Measurements from ENCODE around the gene SNX30. TPM values are rescaled to one million over a fixed set of nuclear protein-coding genes. Genes with fewer than 3 reads are reported as not detected.

The SNX30 gene
- total RNA-seq, 1 experiment from 2014 or later: 6.9 TPM

DNA sequence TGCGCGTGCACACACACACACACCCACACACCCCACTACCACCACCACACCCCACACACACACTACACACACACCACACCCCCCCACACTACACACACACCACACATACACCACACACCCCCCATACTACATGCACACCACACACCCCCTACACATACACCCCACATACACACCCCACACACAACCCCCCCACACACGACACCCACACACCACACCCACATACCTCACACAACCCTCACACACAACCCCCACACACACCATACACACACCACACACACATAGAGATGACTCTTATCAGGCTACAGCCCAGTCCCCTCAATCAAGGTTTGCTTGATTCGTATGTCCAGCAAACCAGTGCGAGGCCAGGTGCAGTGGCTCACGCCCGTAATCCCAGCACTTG lies 114.4 kb downstream of the SNX30 start:
- H3K4me1 ChIP-seq (ENCODE audit: control insufficient read depth, insufficient read depth, low read length): no peaks in the 10 kb centered on the region
- H3K9me3 ChIP-seq (ENCODE audit: control insufficient read depth, insufficient read depth, low read depth, low read length): no peaks in the 10 kb centered on the region
- H3K4me3 ChIP-seq (ENCODE audit: low read depth in 2 of 2, low read length in 2 of 2): no peak overlapping the region
- no peak for ATAC-seq
- in situ Hi-C loops (cut with HindIII; ENCODE audit: low pct_unique_long_range_greater_than_20kb, low sequenced_read_pairs): no loop called here
- ChIA-PET POLR2A (no interaction called here), CTCF (no interaction called here)
- TF ChIP-seq POLR2AphosphoS5 (IDR thresholded peaks at IDR 0.05; ENCODE audit: low read depth, low read length) (no peak), TCF7L2 (IDR thresholded peaks at IDR 0.05; ENCODE audit: low read depth, low read length) (no peak), SIN3A (IDR thresholded peaks at IDR 0.05; ENCODE audit: borderline replicate concordance, insufficient read depth, low read depth, low read length) (no peak)
- TF ChIP-seq, protein P1, sequence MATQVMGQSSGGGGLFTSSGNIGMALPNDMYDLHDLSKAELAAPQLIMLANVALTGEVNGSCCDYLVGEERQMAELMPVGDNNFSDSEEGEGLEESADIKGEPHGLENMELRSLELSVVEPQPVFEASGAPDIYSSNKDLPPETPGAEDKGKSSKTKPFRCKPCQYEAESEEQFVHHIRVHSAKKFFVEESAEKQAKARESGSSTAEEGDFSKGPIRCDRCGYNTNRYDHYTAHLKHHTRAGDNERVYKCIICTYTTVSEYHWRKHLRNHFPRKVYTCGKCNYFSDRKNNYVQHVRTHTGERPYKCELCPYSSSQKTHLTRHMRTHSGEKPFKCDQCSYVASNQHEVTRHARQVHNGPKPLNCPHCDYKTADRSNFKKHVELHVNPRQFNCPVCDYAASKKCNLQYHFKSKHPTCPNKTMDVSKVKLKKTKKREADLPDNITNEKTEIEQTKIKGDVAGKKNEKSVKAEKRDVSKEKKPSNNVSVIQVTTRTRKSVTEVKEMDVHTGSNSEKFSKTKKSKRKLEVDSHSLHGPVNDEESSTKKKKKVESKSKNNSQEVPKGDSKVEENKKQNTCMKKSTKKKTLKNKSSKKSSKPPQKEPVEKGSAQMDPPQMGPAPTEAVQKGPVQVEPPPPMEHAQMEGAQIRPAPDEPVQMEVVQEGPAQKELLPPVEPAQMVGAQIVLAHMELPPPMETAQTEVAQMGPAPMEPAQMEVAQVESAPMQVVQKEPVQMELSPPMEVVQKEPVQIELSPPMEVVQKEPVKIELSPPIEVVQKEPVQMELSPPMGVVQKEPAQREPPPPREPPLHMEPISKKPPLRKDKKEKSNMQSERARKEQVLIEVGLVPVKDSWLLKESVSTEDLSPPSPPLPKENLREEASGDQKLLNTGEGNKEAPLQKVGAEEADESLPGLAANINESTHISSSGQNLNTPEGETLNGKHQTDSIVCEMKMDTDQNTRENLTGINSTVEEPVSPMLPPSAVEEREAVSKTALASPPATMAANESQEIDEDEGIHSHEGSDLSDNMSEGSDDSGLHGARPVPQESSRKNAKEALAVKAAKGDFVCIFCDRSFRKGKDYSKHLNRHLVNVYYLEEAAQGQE (IDR thresholded peaks at IDR 0.05; ENCODE audit: insufficient read depth in 1 of 2, low read depth in 2 of 2, low read length in 1 of 2): no peak
- TF ChIP-seq, protein P2, sequence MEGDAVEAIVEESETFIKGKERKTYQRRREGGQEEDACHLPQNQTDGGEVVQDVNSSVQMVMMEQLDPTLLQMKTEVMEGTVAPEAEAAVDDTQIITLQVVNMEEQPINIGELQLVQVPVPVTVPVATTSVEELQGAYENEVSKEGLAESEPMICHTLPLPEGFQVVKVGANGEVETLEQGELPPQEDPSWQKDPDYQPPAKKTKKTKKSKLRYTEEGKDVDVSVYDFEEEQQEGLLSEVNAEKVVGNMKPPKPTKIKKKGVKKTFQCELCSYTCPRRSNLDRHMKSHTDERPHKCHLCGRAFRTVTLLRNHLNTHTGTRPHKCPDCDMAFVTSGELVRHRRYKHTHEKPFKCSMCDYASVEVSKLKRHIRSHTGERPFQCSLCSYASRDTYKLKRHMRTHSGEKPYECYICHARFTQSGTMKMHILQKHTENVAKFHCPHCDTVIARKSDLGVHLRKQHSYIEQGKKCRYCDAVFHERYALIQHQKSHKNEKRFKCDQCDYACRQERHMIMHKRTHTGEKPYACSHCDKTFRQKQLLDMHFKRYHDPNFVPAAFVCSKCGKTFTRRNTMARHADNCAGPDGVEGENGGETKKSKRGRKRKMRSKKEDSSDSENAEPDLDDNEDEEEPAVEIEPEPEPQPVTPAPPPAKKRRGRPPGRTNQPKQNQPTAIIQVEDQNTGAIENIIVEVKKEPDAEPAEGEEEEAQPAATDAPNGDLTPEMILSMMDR (IDR thresholded peaks at IDR 0.05): no peak
- DNase-seq (ENCODE audit: low read depth, low spot score): no peak
- no TSS peak for BruUV-seq (replicated peaks)
- intact Hi-C loops (cut with micrococcal nuclease; ENCODE audit: unreplicated experiment): no loop called here
- no peaks in the 10 kb centered on the region for H3K27me3 ChIP-seq (ENCODE audit: control insufficient read depth, insufficient read depth, low read length)
- no peak overlapping the region for H3K27ac ChIP-seq (ENCODE audit: low read length)
- no peaks in the 10 kb centered on the region for H3K36me3 ChIP-seq (ENCODE audit: control insufficient read depth, insufficient read depth, low read length)

DNA sequence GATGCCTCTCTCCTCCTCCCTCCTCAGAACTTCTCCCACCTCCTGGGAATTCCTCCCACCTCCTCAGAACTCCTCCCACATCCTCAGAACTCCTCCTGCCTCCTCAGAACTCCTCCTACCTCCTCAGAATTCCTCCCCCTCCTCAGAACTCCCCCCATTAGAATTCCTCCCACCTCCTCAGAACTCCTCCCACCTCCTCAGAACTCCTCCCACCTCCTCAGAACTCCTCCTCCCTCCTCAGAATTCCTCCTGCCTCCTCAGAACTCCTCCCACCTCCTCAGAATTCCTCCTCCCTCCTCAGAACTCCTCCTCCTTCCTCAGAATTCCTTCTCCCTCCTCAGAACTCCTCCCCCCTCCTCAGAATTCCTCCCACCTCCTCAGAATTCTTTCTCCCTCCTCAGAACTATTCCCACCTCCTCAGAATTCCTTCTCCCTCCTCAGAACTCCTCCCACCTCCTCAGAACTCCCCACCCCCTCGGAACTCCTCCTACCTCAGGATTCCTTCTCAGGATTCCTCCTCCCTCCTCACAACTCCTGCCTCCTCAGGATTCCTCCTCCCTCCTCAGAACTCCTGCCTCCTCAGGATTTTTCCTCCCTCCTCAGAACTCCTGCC lies 116.2 kb downstream of the SNX30 start:
- H3K36me3 ChIP-seq (ENCODE audit: control insufficient read depth, insufficient read depth, low read length): no peaks in the 10 kb centered on the region
- POLR2A ChIA-PET: no interaction called here
- no peak overlapping the region for H3K4me3 ChIP-seq (ENCODE audit: low read depth in 2 of 2, low read length in 2 of 2)
- CTCF ChIA-PET: no interaction called here
- no peak for ATAC-seq
- no peaks in the 10 kb centered on the region for H3K9me3 ChIP-seq (ENCODE audit: control insufficient read depth, insufficient read depth, low read depth, low read length)
- no peaks in the 10 kb centered on the region for H3K4me1 ChIP-seq (ENCODE audit: control insufficient read depth, insufficient read depth, low read length)
- in situ Hi-C loops (cut with HindIII; ENCODE audit: low pct_unique_long_range_greater_than_20kb, low sequenced_read_pairs): no loop called here
- BruUV-seq (replicated peaks): no TSS peak
- intact Hi-C loops (cut with micrococcal nuclease; ENCODE audit: unreplicated experiment): no loop called here
- TF ChIP-seq TCF7L2 (IDR thresholded peaks at IDR 0.05; ENCODE audit: low read depth, low read length): no peak
- TF ChIP-seq, protein P2 (IDR thresholded peaks at IDR 0.05): no peak
- TF ChIP-seq POLR2AphosphoS5 (IDR thresholded peaks at IDR 0.05; ENCODE audit: low read depth, low read length): no peak
- TF ChIP-seq, protein P1 (IDR thresholded peaks at IDR 0.05; ENCODE audit: insufficient read depth in 1 of 2, low read depth in 2 of 2, low read length in 1 of 2): no peak
- TF ChIP-seq SIN3A (IDR thresholded peaks at IDR 0.05; ENCODE audit: borderline replicate concordance, insufficient read depth, low read depth, low read length): no peak
- no peak for DNase-seq (ENCODE audit: low read depth, low spot score)
- H3K27ac ChIP-seq (ENCODE audit: low read length): no peak overlapping the region
- no peaks in the 10 kb centered on the region for H3K27me3 ChIP-seq (ENCODE audit: control insufficient read depth, insufficient read depth, low read length)

Measured in Panc1 (cell line).